Epithelial cell of esophagus (primary cell): ENCODE data around the gene PDE1A.
A peak's percentile ranks its signal among the peaks of the same experiment; 100 is the strongest.

Source experiments
- DNase-seq: peaks from one replicate; pipeline ENCODE4 v3.0.0; 2010; ENCODE audit warnings: low read depth
- H3K4me3 ChIP-seq: 2 replicates; pipeline ENCODE4 v1.5.1; 2011; ENCODE audit warnings: mild to moderate bottlenecking, low read length, control low read depth
- TF ChIP-seq, protein P1 (sequence below): IDR thresholded peaks from 2 replicates; pipeline ENCODE4 v1.5.1; 2011; ENCODE audit warnings: low read depth, mild to moderate bottlenecking, low read length, control low read depth, inconsistent platforms; ENCODE audit not compliant: insufficient read depth; ENCODE audit errors: missing control alignments

PDE1A gene

DNA sequence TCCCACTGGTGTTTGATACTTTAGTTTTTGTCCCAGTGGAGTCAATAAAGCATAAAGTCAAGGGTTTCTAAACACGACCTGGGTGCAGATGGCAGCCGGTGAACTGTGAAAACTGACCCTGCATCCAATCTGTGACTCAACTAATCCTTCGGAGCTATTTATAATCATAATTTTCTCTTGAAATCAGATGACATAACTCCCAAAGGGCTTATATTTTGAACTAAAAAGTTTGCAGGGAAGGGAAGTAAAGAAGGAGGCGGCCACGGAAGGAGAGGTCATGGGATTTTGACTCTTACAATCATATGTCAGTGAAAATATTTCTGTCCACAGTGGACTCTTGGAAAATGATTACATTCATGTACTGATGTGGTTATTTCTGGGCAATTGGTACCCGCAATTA is 178.5 kb downstream of the PDE1A start:
- H3K4me3 ChIP-seq = no peak overlapping the region
- DNase-seq = no peak
- TF ChIP-seq, protein P1, sequence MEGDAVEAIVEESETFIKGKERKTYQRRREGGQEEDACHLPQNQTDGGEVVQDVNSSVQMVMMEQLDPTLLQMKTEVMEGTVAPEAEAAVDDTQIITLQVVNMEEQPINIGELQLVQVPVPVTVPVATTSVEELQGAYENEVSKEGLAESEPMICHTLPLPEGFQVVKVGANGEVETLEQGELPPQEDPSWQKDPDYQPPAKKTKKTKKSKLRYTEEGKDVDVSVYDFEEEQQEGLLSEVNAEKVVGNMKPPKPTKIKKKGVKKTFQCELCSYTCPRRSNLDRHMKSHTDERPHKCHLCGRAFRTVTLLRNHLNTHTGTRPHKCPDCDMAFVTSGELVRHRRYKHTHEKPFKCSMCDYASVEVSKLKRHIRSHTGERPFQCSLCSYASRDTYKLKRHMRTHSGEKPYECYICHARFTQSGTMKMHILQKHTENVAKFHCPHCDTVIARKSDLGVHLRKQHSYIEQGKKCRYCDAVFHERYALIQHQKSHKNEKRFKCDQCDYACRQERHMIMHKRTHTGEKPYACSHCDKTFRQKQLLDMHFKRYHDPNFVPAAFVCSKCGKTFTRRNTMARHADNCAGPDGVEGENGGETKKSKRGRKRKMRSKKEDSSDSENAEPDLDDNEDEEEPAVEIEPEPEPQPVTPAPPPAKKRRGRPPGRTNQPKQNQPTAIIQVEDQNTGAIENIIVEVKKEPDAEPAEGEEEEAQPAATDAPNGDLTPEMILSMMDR = no peak

DNA sequence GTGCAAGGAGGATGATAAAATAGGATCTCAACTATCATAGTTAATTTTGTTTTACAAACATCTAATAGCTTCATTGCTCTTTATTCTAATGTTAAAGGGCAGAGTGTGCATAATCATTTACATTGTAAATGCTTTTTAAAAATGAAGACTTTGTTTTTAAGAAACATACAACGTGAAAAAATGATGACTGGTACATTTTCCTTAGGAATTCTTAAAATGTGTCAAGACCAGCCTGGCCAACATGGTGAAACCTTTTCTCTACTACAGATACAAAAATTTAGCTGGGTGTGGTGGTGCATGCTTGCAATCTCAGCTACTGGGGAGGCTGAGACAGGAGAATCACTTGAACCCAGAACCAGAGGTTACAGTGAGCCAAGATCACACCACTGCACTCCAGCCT is 179.0 kb downstream of the PDE1A start:
- no peak for DNase-seq
- TF ChIP-seq, protein P1 = no peak
- H3K4me3 ChIP-seq = no peak overlapping the region

GRCh38 chr2:182245963-182246362 is 180.9 kb downstream of the PDE1A start:
- H3K4me3 ChIP-seq = no peak overlapping the region
- TF ChIP-seq, protein P1 = no peak
- peak; percentile 64 for DNase-seq

DNA sequence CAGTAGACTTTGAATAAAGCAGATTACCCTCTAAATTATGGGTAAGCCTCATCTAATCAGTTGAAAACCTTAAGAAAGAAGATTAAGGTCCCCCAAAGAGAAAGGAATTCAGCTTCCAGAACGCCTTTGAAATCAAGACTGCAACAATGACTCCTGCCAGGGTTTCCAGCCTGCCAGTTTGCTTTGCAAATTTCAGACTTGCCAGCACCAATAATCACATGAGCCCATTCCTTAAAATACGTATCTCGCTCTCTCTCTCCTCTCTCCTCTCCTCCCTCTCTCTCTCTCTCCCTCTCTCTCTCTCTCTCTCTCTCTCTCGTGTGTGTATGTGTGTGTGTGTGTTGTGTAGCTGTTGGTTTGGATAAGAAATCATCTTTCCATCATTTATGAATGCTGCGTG is 184.2 kb downstream of the PDE1A start:
- no peak overlapping the region for H3K4me3 ChIP-seq
- TF ChIP-seq, protein P1 = no peak
- no peak for DNase-seq

- no peak overlapping the region for H3K4me3 ChIP-seq
- TF ChIP-seq, protein P1 = no peak
Measured at GRCh38 chr2:182241936-182242335, 184.9 kb downstream of the PDE1A start.

GRCh38 chr2:182240862-182241371 is 185.9 kb downstream of the PDE1A start:
- TF ChIP-seq, protein P1 = peak; percentile 66
- peak; percentile 52 for DNase-seq

More at GRCh38 chr2:182241936-182242335, 184.9 kb downstream of the PDE1A start:
- peak; percentile 3 for DNase-seq

GRCh38 chr2:182230561-182230960 is 196.3 kb downstream of the PDE1A start:
- TF ChIP-seq, protein P1 = no peak
- H3K4me3 ChIP-seq = no peak overlapping the region
- no peak for DNase-seq

More at GRCh38 chr2:182240862-182241371, 185.9 kb downstream of the PDE1A start:
- no peak overlapping the region for H3K4me3 ChIP-seq
